GM23338 (cell line): ENCODE measurements around the gene CGGBP1. TPM values are rescaled to one million over a fixed set of nuclear protein-coding genes. Genes with fewer than 3 reads are reported as not detected.
A peak's percentile ranks its signal among the peaks of the same experiment; 100 is the strongest.

Source experiments
- ATAC-seq: fragments of 200-7000 bp; cut with Tn5 transposase; 3 replicates; pipeline ENCODE4 v1.9.1; 2020
- DNase-seq: peaks from one replicate; pipeline ENCODE4 v3.0.0-alpha.2; 2015; ENCODE audit warnings: low spot score
- H2AFZ ChIP-seq: fragments of 200-600 bp; sonication (generic); 2 replicates; pipeline ENCODE4 v1.8.0; 2016; ENCODE audit warnings: antibody characterized with exemption, mild to moderate bottlenecking, moderate library complexity
- H3F3A ChIP-seq: fragments of 200-600 bp; sonication (generic); replicated peaks from 2 replicates; pipeline ENCODE4 v1.8.0; 2017; ENCODE audit warnings: antibody characterized with exemption, mixed run types, low read depth
- H3K27ac ChIP-seq: fragments of 200-600 bp; sonication (generic); 2 replicates; pipeline ENCODE4 v1.6.1; 2016; ENCODE audit warnings: low read depth
- H3K27me3 ChIP-seq: fragments of 200-600 bp; sonication (generic); 2 replicates; pipeline ENCODE4 v1.8.0; 2016; ENCODE audit warnings: mild to moderate bottlenecking, mixed run types, moderate library complexity; ENCODE audit not compliant: insufficient read depth
- H3K36me3 ChIP-seq: fragments of 200-600 bp; sonication (generic); 2 replicates; pipeline ENCODE4 v1.8.0; 2016; ENCODE audit warnings: mild to moderate bottlenecking; ENCODE audit not compliant: insufficient read depth
- H3K4me1 ChIP-seq: fragments of 200-600 bp; sonication (generic); 2 replicates; pipeline ENCODE4 v1.8.0; 2016; ENCODE audit warnings: mild to moderate bottlenecking, moderate library complexity; ENCODE audit not compliant: insufficient read depth
- H3K4me2 ChIP-seq: fragments of 200-600 bp; sonication (generic); 2 replicates; pipeline ENCODE4 v1.7.1; 2017; ENCODE audit warnings: mixed run types
- H3K4me3 ChIP-seq: fragments of 200-600 bp; sonication (generic); 2 replicates; pipeline ENCODE4 v1.6.1; 2016; ENCODE audit warnings: mixed run types
- H3K79me2 ChIP-seq: fragments of 200-600 bp; sonication (generic); replicated peaks from 2 replicates; pipeline ENCODE4 v1.8.0; 2017; ENCODE audit warnings: mild to moderate bottlenecking; ENCODE audit not compliant: insufficient read depth
- H3K9me2 ChIP-seq: fragments of 200-600 bp; sonication (generic); 2 replicates; pipeline ENCODE4 v1.8.0; 2017; ENCODE audit not compliant: insufficient read depth
- H4K20me1 ChIP-seq: fragments of 200-600 bp; sonication (generic); replicated peaks from 2 replicates; pipeline ENCODE4 v1.8.0; 2017; ENCODE audit warnings: mild to moderate bottlenecking; ENCODE audit not compliant: insufficient read depth
- H3K27ac Mint-ChIP-seq: 2 replicates; pipeline ENCODE4 v1.8.0; 2020; ENCODE audit warnings: inconsistent platforms, mild to moderate bottlenecking, moderate library complexity, mixed read lengths
- H3K27me3 Mint-ChIP-seq: 3 replicates; pipeline ENCODE4 v1.8.0; 2022; ENCODE audit warnings: low read depth, mild to moderate bottlenecking, moderate library complexity, mixed read lengths, inconsistent platforms; ENCODE audit not compliant: insufficient read depth, poor library complexity
- H3K36me3 Mint-ChIP-seq: 3 replicates; pipeline ENCODE4 v1.8.0; 2021; ENCODE audit warnings: low read depth, mild to moderate bottlenecking, inconsistent platforms, moderate library complexity, mixed read lengths
- H3K4me1 Mint-ChIP-seq: 3 replicates; pipeline ENCODE4 v1.8.0; 2020; ENCODE audit warnings: mild to moderate bottlenecking, inconsistent platforms, mixed read lengths
- H3K4me3 Mint-ChIP-seq: 3 replicates; pipeline ENCODE4 v1.8.0; 2021; ENCODE audit warnings: moderate library complexity, mild to moderate bottlenecking, inconsistent platforms, mixed read lengths
- H3K9me3 Mint-ChIP-seq: 3 replicates; pipeline ENCODE4 v1.8.0; 2020; ENCODE audit warnings: moderate library complexity, mild to moderate bottlenecking, inconsistent platforms, mixed read lengths
- REST ChIP-seq: IDR thresholded peaks from one replicate; pipeline ENCODE4 v1.6.1; 2018; ENCODE audit warnings: antibody characterized with exemption; ENCODE audit not compliant: unreplicated experiment
- ZNF114 ChIP-seq: fragments of 250-450 bp; sonication (Bioruptor Pico); IDR thresholded peaks from 2 replicates; pipeline ENCODE4 v1.5.0; 2020; ENCODE audit warnings: mild to moderate bottlenecking, moderate library complexity
- ZNF462 ChIP-seq: fragments of 250-450 bp; sonication (Bioruptor Pico); IDR thresholded peaks from 2 replicates; pipeline ENCODE4 v1.5.0; 2020; ENCODE audit warnings: mild to moderate bottlenecking, moderate library complexity
- polyA plus RNA-seq: library from polyadenylated mRNA; unstranded; fragments of >200 nt; fragmentation: Nextera tagmentation; extraction: Ambion mirVana; gene quantifications from 2 replicates; pipeline ENCODE4 v1.2.1, GENCODE V29; 2016
- total RNA-seq: library from RNA; depleted of rRNA; stranded (reverse); fragments of >200 nt; shearing (Covaris generic); gene quantifications from 2 replicates; pipeline ENCODE4 v1.2.3, GENCODE V29; 2014
- TF ChIP-seq, protein P1 (sequence below), 2 experiments: fragments of 200-600 bp in 1 of 2; sonication (generic) in 1 of 2; conservative IDR thresholded peaks; 2 replicates each; pipeline versions ENCODE4 v1.5.1 to v1.6.1; 2016 to 2017; ENCODE audit warnings: antibody characterized with exemption in 2 of 2, low read depth in 2 of 2, mild to moderate bottlenecking in 2 of 2, moderate library complexity in 1 of 2

Gene CGGBP1
- total and polyA plus RNA-seq, 2 experiments from 2014 or later, result 55.5 to 63.5 TPM

DNA sequence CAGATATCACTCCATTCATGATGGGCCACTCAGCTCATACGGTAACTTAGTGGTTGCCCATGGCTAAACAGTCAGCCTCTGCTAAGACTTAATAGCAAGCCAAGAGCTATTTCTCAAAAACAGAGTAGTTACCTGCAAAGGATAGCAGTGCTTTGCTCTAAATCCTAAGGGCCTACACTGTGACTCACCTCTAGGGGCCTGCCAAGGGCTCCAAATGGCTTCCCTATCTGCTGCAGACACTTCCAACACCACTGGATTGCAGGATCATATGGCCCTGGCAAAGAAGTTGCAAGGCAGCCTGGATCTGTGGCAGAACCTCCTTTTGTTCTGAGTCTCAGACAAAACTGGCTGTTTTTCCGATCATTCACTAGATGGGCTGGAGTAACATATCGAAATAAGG lies 17.8 kb downstream of the CGGBP1 start:
- Histone ChIP-seq H4K20me1 (no peaks in the 10 kb centered on the region), H3K27me3 (no peaks in the 10 kb centered on the region), H3K79me2 (no peaks in the 10 kb centered on the region), H3K36me3 (no peaks in the 10 kb centered on the region), H3F3A (no peaks in the 10 kb centered on the region), H3K4me3 (no peak overlapping the region), H2AFZ (no peak overlapping the region), H3K27ac (no peak overlapping the region), H3K4me1 (no peaks in the 10 kb centered on the region), H3K4me2 (no peak overlapping the region), H3K9me2 (peaks cover 19% of the 10 kb centered on the region)
- H3K4me3 Mint-ChIP-seq, result no peak overlapping the region
- ATAC-seq, result peak; percentile 79
- DNase-seq, result peak; percentile 45
- H3K36me3 Mint-ChIP-seq, result no peaks in the 10 kb centered on the region
- no peaks in the 10 kb centered on the region for H3K27me3 Mint-ChIP-seq
- no peak overlapping the region for H3K27ac Mint-ChIP-seq
- TF ChIP-seq, protein P1, sequence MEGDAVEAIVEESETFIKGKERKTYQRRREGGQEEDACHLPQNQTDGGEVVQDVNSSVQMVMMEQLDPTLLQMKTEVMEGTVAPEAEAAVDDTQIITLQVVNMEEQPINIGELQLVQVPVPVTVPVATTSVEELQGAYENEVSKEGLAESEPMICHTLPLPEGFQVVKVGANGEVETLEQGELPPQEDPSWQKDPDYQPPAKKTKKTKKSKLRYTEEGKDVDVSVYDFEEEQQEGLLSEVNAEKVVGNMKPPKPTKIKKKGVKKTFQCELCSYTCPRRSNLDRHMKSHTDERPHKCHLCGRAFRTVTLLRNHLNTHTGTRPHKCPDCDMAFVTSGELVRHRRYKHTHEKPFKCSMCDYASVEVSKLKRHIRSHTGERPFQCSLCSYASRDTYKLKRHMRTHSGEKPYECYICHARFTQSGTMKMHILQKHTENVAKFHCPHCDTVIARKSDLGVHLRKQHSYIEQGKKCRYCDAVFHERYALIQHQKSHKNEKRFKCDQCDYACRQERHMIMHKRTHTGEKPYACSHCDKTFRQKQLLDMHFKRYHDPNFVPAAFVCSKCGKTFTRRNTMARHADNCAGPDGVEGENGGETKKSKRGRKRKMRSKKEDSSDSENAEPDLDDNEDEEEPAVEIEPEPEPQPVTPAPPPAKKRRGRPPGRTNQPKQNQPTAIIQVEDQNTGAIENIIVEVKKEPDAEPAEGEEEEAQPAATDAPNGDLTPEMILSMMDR (conservative IDR thresholded peaks at IDR 0.05; ENCODE audit: low read depth in 2 of 2), result peak; percentile 13 to 23; a peak in 2 of 4 replicates
- no peak for TF ChIP-seq ZNF114 (CRISPR knock-in tag)
- no peaks in the 10 kb centered on the region for H3K9me3 Mint-ChIP-seq
- no peaks in the 10 kb centered on the region for H3K4me1 Mint-ChIP-seq

- TF ChIP-seq ZNF462 (CRISPR knock-in tag) (no peak), REST (no peak)
- no peaks in the 10 kb centered on the region for H3K79me2 ChIP-seq
- Mint-ChIP-seq H3K36me3 (no peaks in the 10 kb centered on the region), H3K9me3 (no peaks in the 10 kb centered on the region), H3K4me1 (no peaks in the 10 kb centered on the region), H3K4me3 (no peak overlapping the region), H3K27me3 (no peaks in the 10 kb centered on the region), H3K27ac (no peak overlapping the region)
- H3K4me1 ChIP-seq, result no peaks in the 10 kb centered on the region
- no peak overlapping the region for H3K4me2 ChIP-seq
- no peaks in the 10 kb centered on the region for H3F3A ChIP-seq
- H3K36me3 ChIP-seq, result no peaks in the 10 kb centered on the region
- H3K4me3 ChIP-seq, result no peak overlapping the region
- H3K9me2 ChIP-seq, result peaks cover 19% of the 10 kb centered on the region
- DNase-seq, result no peak
- no peaks in the 10 kb centered on the region for H3K27me3 ChIP-seq
- no peaks in the 10 kb centered on the region for H4K20me1 ChIP-seq
- no peak overlapping the region for H3K27ac ChIP-seq
- H2AFZ ChIP-seq, result no peak overlapping the region
- no peak for ATAC-seq
Measured at GRCh38 chr3:88040529-88040928, 18.3 kb downstream of the CGGBP1 start.
